Measurements from ENCODE around the gene SYNE1.
A peak's percentile ranks its signal among the peaks of the same experiment; 100 is the strongest.

The SYNE1 gene

DNA sequence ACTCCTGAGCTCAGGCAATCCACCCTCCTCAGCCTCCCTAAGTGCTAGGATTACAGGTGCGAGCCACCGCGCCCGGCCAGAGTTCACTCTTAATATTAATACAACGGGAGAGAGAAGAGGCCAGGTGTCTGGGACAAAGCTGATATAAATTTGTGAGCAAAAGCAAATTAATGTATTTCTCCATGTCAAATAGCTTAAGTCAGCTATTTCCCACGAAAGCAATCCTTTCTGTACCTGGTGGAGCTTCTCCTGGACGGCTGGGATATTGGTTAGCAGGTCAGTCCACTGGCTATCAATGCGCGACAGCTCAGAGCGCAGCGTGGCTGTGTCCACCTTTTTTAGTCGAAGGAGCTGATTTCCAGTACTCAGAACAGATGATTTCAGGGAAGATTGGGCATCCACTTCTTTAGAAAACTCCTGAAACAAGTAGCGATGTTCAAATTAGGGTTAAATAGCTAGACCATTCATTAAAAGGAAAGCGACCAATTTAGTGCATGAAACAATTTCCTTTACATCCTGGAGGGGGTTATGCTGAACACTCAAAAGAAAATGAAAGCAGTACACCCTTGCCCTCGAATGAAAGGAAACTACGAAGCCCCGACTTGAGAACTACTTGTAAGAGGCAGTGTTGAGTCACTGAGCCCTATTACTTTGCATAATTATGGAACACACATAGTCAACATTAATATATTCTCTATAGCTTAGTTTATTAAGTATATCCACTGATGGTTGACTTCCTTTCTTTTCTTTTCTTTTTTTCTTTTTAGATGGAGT lies 403.4 kb downstream of the SYNE1 start:
- DNase-seq (ENCODE audit: low spot score) = no peak

DNA sequence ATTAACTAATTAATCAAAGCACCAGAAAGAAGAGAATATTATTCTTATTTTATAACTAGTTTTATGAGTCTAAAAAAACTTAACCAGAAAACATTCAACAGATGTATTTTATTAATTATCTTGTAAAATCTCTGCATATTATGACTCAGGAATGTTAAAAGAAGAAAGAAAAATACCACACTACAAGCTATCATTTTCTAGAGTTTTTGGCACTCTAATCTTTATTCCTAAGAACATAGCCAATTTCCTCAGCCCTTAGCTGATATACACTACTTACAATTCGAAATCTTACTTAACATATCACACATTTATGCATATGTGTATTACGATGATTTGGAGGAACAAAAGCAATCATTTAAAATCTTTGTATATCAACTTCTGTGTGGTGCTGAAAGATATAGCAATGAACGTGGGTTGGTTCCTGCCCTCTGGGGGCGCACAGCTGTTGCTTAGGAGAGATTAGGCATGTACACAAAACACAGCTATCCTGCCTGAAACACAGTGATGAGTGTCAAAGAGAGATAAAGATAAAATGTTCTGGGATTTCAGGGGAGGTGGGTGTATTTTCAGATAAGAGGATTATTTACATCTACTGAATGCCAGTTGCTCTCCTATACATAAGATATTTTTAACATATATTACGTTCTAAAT lies 404.5 kb downstream of the SYNE1 start:
- DNase-seq (ENCODE audit: low spot score) = no peak

GRCh38 chr6:152229330-152229729 lies 407.8 kb downstream of the SYNE1 start:
- DNase-seq (ENCODE audit: low spot score) = no peak

DNA sequence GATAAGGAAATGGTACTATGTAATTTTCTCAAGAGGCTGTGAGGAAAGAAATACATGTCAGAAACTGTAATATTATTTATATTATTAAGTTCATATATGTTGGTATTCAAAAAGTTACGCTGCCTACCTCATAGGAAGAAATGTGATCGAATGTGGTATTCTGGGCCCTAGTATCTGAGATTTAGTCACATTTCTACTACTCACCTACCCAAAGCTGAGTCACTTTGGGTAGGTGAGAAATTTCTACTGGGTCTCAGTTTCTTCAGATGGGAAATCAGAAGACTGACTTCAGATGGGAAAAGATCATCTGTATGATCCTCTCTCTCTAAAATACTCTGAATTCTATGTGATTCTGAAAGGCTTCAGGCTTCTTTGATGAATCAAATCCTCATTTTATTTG lies 411.0 kb downstream of the SYNE1 start:
- DNase-seq (ENCODE audit: low spot score) = no peak

DNA sequence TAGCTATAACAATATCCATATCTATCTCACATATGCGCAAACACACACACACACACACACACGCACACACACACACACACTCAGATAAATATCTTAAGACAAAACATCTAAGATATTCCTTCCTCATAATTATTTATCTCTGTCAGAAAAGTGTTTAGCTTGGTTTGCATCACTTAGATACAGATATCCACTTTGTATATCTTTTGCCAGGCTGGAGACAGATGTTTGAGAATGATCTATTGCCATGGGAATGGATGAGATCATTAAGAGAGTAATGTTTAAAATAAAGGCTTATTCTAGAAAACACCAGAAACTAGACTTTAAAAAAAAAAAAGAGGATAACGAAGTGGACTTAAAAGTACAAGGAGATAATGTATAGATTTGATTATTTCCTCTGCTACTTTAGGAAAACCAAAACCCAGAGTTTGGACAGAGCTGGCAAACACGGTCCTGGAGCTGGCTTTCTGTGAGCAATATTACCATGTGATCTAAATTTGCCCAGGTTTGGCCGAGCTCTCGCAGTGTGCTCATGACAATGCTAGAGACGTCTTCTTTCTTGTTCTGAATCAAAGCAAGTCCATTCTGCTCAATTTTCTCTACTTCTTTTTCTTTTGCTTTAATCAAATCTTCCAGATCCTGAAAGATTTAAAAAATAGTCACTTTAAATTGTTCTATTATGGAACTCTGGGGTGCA lies 411.8 kb downstream of the SYNE1 start:
- no peak for DNase-seq (ENCODE audit: low spot score)

- DNase-seq (ENCODE audit: low spot score) = no peak
Observed at GRCh38 chr6:152223636-152224035, 413.5 kb downstream of the SYNE1 start.

DNA sequence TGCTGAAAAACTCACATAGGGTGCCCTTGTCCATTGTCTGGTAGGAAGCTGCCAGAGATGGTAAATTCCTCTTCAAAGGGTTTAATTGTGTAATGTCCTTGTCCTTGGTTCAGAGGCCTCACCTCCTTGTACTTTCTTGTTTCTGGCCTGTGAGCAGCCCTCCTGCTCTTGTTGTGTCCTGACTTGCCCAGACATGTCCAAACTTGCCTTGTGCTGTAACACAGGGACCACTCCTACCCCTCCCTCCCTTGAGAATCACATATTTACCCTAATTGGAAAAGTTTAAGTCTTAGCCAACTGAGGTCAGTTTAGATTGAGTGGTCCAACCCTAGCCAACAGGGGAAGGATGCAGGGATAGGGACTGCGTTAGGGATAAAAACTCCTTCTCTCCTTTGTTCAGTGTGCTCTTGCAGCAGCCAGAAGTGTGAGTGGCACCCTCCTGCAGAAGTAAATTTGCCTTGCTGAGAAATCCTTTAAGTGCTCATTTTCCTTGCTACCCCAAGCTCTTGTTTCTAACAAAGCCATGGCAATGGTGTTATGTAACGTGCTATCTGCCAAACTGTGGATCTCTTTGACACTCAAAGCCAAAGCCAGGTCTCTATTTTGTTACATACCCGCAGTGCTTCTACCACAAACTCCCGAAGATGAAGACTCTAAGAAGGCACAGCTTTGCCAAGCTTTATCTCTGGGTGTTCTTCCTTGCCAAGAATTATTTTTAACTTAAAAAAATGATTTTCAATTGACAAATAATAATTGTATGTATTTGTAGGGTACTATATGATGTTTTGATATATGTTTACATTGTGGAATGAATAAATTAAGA lies 415.1 kb downstream of the SYNE1 start:
- DNase-seq (ENCODE audit: low spot score) = no peak

GRCh38 chr6:152220786-152221185 lies 416.4 kb downstream of the SYNE1 start:
- no peak for DNase-seq (ENCODE audit: low spot score)

DNA sequence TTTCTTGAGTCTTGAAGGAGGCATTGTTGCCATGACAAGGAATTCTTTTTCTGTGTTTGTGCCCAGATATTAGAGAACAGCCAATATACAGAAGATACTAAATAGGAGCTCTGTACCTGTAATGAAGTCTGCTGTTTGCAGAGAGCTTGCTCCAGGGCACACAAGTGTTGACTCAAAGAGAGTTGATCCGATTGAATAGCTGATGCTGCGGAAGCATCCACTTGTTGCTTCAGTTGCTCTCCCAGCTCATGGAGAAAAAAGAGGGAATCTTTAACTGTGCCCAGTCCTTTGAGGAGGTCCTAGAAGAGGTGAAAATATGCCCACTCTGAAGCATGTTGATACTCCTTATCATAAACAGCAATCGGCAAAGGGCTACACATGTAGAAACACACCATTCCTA lies 418.3 kb downstream of the SYNE1 start:
- DNase-seq (ENCODE audit: low spot score) = no peak

- no peak for DNase-seq (ENCODE audit: low spot score)
Observed at GRCh38 chr6:152212437-152212836, 424.7 kb downstream of the SYNE1 start.

DNA sequence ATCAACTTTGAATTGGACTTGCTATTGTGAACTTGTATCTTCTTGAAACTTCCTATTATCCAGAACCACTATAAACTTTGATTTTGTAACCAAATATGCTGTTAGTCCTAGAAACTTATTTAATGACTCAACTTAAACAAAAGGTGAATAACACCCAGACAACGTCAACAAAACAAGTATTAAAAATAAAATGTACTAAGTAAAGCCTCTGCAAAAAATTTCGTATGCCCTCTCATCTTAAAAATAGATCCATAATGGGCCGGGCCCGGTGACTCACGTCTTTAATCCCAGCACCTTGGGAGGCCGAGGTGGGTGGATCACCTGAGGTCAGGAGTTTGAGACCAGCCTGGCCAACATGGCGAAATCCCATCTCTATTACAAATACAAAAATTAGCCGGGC lies 428.0 kb downstream of the SYNE1 start:
- DNase-seq (ENCODE audit: low spot score) = no peak

DNA sequence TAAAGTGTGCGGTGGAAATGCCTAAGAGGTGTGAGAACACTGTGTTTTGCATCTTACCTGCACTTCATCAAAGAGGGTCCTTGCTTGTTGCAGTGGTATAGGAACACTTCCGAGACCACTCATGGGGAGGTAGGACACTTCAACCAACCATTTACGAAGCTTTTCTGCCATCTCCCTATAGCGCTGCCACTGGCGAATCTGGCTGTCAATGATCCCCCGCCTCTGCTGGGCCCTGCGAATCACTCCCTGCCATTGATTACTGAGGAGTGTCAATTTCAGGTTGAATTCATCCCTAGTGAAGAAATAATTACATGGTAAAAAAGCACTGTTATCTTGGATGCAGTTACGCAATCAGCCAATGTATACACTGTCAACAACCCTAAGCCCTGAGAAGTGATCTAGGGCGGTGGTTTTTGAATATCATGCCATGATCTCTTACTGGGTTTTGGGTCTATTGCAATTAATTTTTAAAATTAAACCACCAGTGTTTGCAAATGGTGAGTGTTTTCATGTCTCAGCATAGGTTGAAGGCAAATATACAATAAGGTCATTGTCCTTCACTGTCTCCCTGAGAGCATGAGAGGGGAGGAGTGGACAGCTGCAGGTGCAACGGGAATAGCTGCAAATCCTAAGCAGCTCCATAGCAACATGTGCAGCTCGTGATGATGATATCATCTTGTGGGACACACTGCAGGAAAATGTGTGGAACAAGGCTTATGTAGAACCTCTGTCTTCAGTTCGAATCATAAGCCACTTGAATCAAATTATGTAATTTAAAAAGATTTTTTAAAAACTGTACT lies 429.0 kb downstream of the SYNE1 start:
- no peak for DNase-seq (ENCODE audit: low spot score)

- peak; percentile 14 for DNase-seq (ENCODE audit: low spot score)
Observed at GRCh38 chr6:152206072-152206818, 430.9 kb downstream of the SYNE1 start.

DNA sequence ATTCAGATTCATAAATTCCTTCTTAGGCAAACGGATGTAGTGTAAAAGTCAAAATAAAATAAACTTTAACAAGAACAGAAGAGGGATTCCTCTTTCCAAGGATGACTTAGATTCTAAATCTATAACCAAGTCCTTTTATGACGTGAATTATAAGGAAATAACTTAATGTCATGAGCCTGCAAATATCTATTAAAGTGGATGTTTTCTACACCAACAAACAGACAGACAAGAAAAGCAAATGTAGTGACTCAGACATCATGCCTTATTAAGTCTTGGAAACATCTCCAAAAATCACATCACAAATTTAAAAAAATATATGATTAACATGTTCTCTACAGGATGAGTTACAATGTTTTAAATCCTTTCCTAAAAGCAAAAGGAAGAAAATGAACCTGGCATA lies 432.6 kb downstream of the SYNE1 start:
- DNase-seq (ENCODE audit: low spot score) = no peak

GRCh38 chr6:152201120-152201519 lies 436.0 kb downstream of the SYNE1 start:
- DNase-seq (ENCODE audit: low spot score) = no peak

GRCh38 chr6:152195896-152196295 lies 441.3 kb downstream of the SYNE1 start:
- no peak for DNase-seq (ENCODE audit: low spot score)

DNA sequence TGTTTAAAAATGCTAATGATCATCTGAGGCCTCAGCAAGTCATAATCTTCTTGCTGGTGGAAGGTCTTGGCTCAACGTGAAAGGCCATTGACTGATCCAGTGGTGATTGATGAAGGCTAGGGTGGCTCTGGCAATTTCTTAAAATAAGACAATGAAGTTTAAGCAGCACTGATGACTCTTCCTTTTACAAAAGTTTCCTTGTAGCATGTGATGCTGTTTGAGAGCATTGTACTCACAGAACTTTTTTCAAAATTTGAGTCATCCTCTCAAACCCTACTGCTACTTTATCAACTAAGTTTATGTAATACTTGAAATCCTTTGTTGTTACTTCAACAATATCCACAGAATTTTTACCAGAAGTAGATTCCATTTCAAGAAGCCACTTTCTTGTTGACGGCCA lies 447.4 kb downstream of the SYNE1 start:
- peak; percentile 10 for DNase-seq (ENCODE audit: low spot score)

- DNase-seq (ENCODE audit: low spot score) = no peak
Observed at GRCh38 chr6:152188011-152188410, 449.2 kb downstream of the SYNE1 start.

- DNase-seq (ENCODE audit: low spot score) = no peak
Observed at GRCh38 chr6:152186840-152187239, 450.3 kb downstream of the SYNE1 start.

DNA sequence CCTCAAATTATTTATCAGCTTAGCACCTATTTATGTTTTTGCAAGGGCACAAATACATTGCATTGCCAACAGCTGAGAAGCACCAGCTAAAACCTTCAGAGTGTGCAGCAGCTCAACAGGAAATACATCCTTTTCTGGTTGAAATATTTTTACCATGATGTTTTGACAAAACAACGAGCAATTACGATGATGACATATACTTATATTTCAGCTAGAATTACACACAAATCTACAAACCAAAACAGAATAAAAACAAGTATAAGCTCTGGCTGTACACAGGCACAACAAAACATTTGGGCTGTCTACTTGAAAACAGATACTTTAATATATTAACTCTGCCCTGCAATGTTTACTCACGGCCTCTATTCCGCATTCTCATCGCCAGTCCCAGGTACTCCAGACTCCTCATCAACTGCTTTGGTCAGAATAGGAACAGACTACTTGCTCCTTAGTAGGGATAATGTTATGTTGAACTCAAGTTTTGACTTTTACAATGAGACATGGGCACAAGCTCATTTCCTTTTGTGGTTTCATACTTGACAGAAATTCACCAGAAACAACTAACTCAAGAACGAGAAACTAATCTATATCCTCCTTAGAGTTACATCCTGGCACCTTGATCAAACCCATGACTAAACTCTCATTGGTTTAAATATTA lies 452.1 kb downstream of the SYNE1 start:
- peak; percentile 22 for DNase-seq (ENCODE audit: low spot score)
